Stimulated activated CD8-positive, alpha-beta memory T cell treated with anti-CD3 and anti-CD28 coated beads, Interleukin-4, amount 100 ng/mL, for 48 hours (primary cell): Measurements from ENCODE around the gene KDM2B.

Source experiments
- DNase-seq: peaks from one replicate; pipeline ENCODE4 v3.0.0-alpha.2; 2020

The KDM2B gene

DNA sequence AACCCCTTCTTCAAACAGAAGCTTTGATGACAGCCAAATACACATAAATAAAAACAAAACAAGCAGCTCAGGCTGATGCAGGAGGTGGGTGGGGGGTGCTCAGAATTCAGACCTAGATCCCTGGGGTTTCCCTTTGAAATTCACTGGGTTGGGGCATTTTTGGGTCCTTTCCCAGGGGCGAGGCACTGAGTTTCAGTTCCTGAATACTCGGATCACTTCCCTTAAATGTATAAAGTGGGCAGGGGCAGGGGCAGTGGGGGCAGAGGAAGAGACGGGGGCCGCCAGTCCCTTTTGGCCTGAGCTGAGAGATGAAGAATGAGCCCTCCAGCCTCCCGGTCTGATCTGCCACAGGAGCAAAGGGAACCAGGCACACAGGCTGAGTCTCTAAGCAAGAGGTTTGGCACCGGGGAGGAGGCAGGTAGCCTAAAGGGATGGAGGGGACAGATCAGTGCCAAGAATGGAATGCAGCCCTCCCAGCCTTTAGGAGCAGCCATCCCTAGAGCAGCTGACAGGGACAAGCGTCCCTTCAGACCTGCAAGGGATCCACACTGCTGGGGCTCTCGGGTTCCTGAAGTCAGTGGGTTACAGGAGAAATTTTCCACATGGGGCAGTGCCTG is 20.3 kb downstream of the KDM2B start:
- DNase-seq: no peak

DNA sequence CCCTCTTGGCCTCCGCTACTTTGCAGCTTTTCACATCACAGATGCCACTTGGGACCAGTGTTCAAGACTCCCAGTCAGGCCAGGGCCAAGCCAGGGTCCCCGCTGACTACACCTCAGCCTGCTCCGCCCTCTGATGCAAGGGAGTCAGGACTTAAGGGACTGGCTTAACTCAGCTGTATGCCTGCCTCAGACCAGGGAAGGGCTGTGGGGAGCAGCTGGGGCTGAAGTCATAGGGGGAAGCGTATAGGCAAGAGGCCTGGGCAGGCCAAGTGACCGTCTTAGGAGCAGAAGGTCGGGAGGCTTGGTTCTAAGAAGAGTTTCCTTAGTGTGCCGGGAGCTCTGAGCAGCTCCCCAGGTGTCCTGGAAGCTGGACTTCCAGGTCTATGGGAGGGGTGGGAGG is 21.9 kb downstream of the KDM2B start:
- DNase-seq: no peak

DNA sequence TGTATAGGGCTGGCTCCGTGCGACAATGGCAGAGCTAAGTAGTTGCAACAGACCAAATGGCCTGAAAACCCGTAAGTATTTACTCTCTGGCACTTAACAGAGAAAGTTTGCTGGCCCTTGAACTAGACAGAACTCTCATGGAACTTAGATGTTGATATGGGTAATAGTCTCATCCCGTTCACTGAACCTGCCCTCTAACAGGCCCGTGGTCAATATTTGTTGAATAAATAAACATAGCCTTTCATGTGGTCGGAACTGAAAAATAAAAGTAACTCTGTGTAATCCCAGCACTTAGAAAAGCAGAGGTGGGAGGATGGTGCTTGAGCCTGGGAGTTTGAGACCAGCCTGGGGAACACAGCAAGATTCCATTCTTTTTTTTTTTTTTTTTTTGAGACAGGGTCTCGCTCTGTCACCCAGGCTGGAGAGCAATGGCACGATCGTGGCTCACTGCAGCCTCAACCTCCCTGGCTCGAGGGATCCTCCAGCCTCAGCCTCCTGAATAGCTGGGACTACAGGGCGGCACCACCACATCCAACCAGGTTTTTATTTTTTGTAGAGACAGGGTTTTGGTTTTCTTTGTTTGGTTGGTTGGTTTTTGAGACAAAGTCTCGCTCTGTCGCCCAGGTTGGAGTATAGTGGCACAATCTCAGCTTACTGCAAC is 29.7 kb downstream of the KDM2B start:
- no peak for DNase-seq

DNA sequence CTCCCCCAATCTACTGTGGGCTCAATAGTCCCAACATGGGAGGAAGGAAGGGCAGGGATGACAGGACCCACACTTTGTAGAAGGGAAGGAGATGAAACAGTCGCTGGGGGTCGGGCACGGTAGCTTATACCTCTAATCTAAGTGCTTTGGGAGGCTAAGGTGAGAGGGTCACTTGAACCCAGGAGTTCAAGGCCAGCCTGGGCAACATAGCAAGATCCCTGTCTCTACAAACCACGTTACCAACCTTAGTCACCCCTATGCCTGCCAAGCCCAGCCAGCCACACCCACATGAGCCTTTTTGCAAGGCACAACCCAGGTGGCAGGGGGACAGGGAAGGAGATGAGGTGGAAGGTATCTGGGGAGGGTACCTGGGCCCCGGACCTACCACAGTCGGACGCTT is 31.7 kb downstream of the KDM2B start:
- no peak for DNase-seq

GRCh38 chr12:121545480-121545879 is 35.3 kb downstream of the KDM2B start:
- DNase-seq: no peak

- DNase-seq: no peak
These were observed 37.0 kb downstream of the KDM2B start for GRCh38 chr12:121543786-121544185.

- DNase-seq: no peak
These were observed 40.9 kb downstream of the KDM2B start for GRCh38 chr12:121539908-121540307.

DNA sequence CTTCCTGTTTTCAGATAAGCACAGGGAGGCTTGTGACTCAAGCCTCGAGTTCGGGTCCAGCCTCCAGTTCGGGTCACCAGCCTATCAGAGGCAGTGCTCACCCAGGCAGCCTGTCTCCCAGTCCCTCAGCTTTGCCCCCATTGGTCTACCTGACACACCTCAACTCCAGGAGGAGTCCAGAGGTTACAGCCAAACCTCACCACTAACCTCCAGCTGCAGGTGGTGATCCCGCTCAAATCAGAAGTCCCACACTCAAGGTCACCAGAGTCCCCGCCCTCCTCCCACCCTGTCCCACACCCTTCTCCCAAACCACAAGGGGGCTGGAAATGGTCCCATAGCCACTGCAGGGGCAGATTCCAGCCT is 42.1 kb downstream of the KDM2B start:
- DNase-seq: no peak

DNA sequence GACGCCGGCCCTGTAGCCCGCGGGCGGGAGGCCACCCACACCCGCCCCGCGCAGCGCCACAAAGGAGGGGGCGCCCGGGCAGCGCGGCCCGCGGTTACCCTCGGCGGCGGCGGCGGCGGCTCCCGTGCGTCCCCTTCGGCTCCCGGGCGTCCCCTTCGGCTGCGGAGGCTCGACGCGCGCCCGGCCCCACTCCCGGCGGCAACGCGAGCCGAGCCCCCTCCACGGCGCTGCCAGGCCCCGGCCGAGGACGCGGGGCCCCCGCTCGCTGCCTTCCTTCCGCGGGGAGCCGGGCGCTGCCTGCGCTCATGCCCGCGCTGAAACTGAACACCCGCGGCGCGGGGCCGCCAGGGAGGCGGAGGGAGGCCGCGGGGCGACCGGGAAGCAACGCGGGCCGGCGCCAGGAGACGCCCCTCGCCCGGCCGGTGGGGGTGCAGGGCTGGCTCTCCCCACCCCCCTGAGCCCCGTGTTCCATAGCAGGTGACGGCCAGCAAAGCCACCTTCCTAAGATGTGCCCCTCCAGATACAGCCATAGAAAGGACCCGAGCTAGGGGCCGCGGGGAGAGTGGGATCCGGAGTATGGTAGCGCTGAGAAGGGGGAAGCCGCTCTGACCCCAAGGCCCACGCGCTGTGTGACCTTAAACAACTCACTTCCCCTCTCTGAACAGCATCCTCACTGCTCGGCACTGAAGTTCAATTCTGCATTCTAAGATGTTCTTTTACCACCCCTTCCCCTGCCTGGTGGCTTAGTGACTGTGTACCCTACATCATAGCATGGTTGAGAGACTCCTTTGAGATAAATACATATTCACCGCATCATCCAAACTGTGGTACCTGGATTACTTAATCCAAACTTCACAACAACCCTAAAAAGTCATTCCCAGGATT is 42.8 kb downstream of the KDM2B start:
- peak; percentile 49 for DNase-seq

- peak; percentile 73 for DNase-seq
These were observed 43.7 kb downstream of the KDM2B start for GRCh38 chr12:121536899-121537813.

DNA sequence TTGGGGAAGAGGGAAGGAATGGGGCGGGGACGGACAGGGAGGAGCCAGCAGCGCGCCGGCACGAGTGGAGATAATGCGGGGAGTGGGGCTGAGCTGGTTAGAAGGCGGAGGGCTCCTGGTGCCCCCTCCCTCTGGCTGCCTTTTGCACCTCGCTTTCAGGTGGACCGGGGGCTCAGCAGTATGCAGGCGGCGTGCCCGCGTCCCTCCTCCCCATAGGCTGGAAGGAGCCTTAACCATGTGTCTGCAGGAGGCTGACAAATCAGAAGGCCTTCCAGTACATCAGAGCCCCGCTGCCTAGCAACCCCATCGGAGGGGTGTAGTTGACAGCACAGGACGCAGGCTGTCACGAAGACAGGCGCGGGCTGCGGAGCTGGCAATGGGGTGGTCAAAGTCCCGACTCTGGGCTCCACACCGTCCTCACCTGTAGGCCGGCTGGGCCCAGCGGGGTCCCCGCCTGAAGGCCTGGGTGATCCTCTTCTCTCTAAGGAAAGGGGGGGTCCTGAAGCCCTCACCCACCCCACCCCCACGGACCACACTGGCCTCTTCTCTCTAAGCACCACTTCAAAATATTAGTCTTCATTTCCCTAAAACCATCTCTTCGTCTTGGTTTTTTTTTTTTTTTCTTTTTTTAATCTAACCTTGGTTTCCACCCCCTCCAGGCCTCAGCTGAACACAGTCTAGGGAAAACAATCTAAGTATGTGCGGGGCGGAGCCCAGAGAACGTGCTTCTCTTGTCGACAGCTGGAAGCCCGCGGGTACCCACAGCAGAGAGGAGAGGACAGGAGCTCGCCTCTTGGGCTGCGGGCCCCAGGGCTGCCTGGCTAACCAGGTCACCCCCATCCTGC is 44.5 kb downstream of the KDM2B start:
- DNase-seq: peak; percentile 79

- DNase-seq: no peak
These were observed 45.4 kb downstream of the KDM2B start for GRCh38 chr12:121535150-121536053.

DNA sequence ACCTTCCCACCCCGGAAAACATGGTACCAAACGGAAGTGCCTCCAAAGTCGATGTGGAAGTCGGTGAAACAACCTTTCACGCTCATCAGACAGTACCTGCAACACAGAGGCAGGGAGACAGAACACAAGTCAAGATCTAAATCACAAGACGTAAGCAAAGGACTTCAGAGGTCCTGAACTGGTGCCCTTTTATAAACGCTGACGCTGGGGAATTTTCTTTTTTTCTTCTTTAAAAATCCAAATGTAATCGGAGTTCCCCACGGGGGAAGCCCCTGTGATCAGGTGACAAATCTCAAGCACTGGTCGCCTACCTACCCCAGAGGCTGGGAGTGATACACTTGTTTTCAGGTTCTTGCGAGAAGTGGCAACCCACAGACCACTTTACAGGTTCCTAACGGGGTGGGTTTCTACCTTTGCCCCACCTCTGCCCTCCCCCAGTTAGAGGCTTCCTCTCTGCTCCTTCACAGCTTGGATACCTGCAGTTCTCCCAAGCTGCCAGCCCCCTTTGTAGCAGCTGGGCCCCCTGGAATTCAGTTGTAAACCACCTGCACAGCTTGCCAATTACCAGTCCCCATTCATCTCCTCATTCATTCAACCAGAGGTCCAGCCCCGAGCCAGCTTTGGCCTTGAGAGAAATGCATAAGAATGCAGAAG is 46.2 kb downstream of the KDM2B start:
- DNase-seq: peak; percentile 69

GRCh38 chr12:121533394-121534090 is 47.3 kb downstream of the KDM2B start:
- DNase-seq: no peak

DNA sequence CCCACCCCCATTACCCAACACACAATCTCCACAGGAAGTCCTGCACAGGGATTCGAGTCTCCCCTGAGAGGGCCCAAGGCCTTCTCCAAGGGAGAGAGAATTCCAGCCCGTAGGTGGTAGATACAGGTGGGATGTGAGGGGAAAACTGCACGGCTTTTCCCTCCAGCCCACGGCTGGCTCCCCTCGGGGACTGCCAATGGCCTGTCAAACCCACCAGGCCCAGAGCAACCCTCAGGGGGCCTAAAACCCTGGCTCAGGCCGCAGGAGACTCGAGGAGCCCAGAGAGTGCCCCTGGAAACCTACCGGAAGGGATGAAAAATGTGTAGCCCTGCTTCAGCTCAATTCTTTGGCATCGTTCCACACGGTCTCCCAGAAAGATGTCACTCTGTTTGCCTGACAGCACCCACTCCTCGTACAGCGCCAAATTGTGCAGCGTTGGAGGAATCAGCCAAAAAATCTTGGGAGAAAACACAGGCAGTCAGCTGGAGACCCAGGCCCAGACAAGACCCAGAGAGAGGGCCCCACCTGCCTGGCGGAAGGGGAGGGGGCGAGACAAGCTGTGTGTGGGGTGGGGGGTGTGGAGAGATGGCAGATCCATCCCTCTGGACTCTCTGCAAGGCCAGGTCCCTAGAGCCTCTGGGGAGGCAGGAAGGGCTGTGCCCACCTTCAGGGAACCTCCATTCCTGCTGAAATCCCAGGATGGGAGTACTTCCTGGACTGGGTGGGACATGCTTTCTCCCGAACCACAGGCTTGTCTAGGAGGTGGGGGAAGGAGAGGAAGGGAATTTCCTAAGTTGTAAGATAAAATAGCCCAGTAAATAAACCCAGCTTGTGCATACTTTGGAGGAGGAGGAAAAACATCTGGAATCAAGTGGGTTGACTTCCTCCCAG is 48.1 kb downstream of the KDM2B start:
- DNase-seq: no peak

GRCh38 chr12:121531356-121531750 is 49.5 kb downstream of the KDM2B start:
- DNase-seq: no peak

DNA sequence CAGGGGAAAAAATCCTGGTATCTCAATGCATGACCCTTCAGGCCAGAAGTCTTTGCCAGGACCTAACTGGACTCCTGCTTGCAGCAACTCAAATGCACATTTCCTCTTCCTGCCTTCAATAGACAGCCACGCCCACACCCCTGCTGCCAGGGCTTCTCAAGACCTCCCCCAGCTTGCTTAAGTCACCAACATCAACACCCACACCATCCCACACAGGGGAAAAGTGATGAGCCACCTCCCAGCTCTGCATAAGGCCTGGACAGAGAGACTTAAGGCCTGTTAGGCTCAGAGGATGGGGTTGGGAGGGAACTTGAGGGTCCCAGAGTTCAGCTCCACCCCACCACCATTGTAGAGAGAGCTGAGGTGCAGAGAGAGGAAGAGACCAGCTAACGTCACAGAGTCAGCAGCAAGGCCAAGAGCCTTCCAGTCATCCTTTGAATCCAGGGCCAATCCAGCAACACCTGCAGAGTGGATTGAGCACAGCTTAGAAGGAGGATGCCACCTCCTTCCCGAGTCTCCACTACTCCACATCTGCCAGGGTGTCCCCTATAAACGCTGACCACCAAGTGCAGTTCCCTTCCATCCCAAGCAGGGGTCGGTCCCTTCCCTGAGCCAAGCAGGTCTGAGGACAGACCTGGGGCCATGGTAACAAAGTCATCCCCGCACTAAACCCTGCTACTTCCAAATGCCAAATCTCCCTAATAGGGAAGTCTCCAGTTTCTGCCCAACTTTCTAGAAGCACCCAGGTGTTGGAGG is 50.0 kb downstream of the KDM2B start:
- DNase-seq: peak; percentile 76

DNA sequence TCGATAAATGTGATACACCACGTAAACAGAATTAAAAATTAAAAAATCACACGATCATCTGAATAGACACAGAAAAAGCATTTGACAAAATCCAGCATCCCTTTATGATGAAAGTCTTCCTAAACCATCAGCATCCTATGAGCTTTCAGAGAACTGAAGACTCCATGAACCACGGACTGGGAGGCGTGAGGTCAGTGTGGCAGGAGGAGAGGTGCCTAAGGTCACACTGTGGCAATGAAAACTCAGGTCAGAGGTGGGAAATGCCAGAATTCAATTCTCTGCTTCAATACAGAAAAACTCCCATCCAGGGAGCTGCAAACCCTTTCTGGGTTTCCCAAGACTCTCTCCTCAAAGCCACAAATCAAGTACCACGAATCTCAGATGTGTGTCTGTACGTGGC is 51.6 kb downstream of the KDM2B start:
- no peak for DNase-seq
